Esophagus muscularis mucosa (tissue), 4 donors: ENCODE results near the gene L3MBTL1. TPM values are rescaled to one million over a fixed set of nuclear protein-coding genes. Genes with fewer than 3 reads are reported as not detected.

Source experiments
- DNase-seq: peaks from one replicate; pipeline ENCODE4 v3.0.0-alpha.2; 2017; ENCODE audit errors: extremely low spot score
- H3K27ac ChIP-seq, 4 donors: fragments of 200-600 bp; sonication (generic); replicated peaks in 1 of 4; 1 replicate in 3 of 4; 2 replicates in 1 of 4; pipeline ENCODE4 v1.5.1; 2016 to 2019; ENCODE audit warnings: mild to moderate bottlenecking in 1 of 4
- H3K27me3 ChIP-seq, 4 donors: fragments of 200-600 bp; sonication (generic); one replicate each; pipeline versions ENCODE4 v1.5.1 to v1.6.0; 2016 to 2019
- H3K36me3 ChIP-seq, 4 donors: fragments of 200-600 bp; sonication (generic); one replicate each; pipeline ENCODE4 v1.5.1; 2016 to 2019
- H3K4me1 ChIP-seq, 4 donors: fragments of 200-600 bp; sonication (generic); one replicate each; pipeline ENCODE4 v1.5.1; 2016 to 2019
- H3K4me3 ChIP-seq, 4 donors: fragments of 200-600 bp; sonication (generic); 1 replicate in 2 of 4; 2 replicates in 2 of 4; pipeline ENCODE4 v1.5.1; 2016 to 2019; ENCODE audit warnings: mild to moderate bottlenecking in 4 of 4, moderate library complexity in 1 of 4
- H3K9me3 ChIP-seq, 4 donors: fragments of 200-600 bp; sonication (generic); 1 replicate in 3 of 4; 2 replicates in 1 of 4; pipeline ENCODE4 v1.5.1; 2016 to 2019
- CTCF ChIP-seq, 3 experiments: fragments of 200-600 bp in 2 of 3; fragments of 450-650 bp in 1 of 3; sonication (generic) in 2 of 3; IDR thresholded peaks; one replicate each; pipeline ENCODE4 v1.5.1; 2017 to 2019; ENCODE audit warnings: antibody characterized with exemption in 3 of 3, mild to moderate bottlenecking in 2 of 3, moderate library complexity in 1 of 3
- EP300 ChIP-seq: sonication (generic); formaldehyde crosslinking; IDR thresholded peaks from one replicate; pipeline ENCODE4 v1.6.1; 2017; ENCODE audit warnings: antibody characterized with exemption
- POLR2A ChIP-seq: fragments of 450-650 bp; IDR thresholded peaks from one replicate; pipeline ENCODE4 v1.6.1; 2017; ENCODE audit warnings: antibody characterized with exemption, moderate library complexity, mild to moderate bottlenecking, low read depth
- POLR2AphosphoS5 ChIP-seq, 2 donors: sonication (generic); formaldehyde crosslinking; IDR thresholded peaks; one replicate each; pipeline ENCODE4 v1.6.1; 2017; ENCODE audit warnings: antibody characterized with exemption in 2 of 2
- WGBS: methylation state at CpG from one replicate; pipeline ENCODE4 v1.1.5; 2018; 5-methylcytosine and 5-hydroxymethylcytosine counted together
- intact Hi-C: fragments of 100-400 bp; cut with DNase I; formaldehyde crosslinking; loops from one replicate; pipeline ENCODE4 v1.15.1; 2023
- total RNA-seq, 4 donors: library from RNA; depleted of rRNA; stranded (reverse); fragments of >200 nt; gene quantifications; one replicate each; pipeline versions ENCODE4 v1.1.0 to v1.2.1, GENCODE V29; 2016

Gene L3MBTL1
- total RNA-seq, 4 donors from 2014 or later: 5.6 to 19.5 (median 8.5) TPM

- Histone ChIP-seq H3K4me1 (peaks cover 4 to 24% (median 23%) of the 10 kb centered on the region in 4 donors), H3K9me3 (no peaks in the 10 kb centered on the region), H3K36me3 (no peaks in the 10 kb centered on the region), H3K27ac (no peak overlapping the region), H3K27me3 (no peaks in the 10 kb centered on the region), H3K4me3 (no peak overlapping the region)
- DNase-seq: no peak
- WGBS: 92% methylated on average over 1 of the region's 1 CpG
- TF ChIP-seq POLR2AphosphoS5 (IDR thresholded peaks at IDR 0.05) (no peak), EP300 (no peak), CTCF (IDR thresholded peaks at IDR 0.05) (no peak)
- intact Hi-C loops: no loop called here
Measured at GRCh38 chr20:43516251-43516824, 8.8 kb downstream of the L3MBTL1 start.

GRCh38 chr20:43520074-43520630 lies 12.7 kb downstream of the L3MBTL1 start:
- no peaks in the 10 kb centered on the region for H3K36me3 ChIP-seq
- H3K27me3 ChIP-seq: no peaks in the 10 kb centered on the region
- intact Hi-C loops: no loop called here
- peaks cover 0 to 10% (median 8%) of the 10 kb centered on the region in 4 donors for H3K4me1 ChIP-seq
- no peak overlapping the region for H3K27ac ChIP-seq
- no peak for DNase-seq
- no peaks in the 10 kb centered on the region for H3K9me3 ChIP-seq
- TF ChIP-seq CTCF (IDR thresholded peaks at IDR 0.05) (no peak), EP300 (no peak)
- 100% methylated on average over 1 of the region's 1 CpG for WGBS
- no peak overlapping the region for H3K4me3 ChIP-seq

GRCh38 chr20:43525021-43525420 lies 17.5 kb downstream of the L3MBTL1 start:
- Histone ChIP-seq H3K9me3 (no peaks in the 10 kb centered on the region), H3K27me3 (no peaks in the 10 kb centered on the region), H3K27ac (no peak overlapping the region), H3K4me3 (no peak overlapping the region), H3K4me1 (no peaks in the 10 kb centered on the region), H3K36me3 (peaks cover 0 to 4% (median 0%) of the 10 kb centered on the region in 4 donors)
- DNase-seq: no peak
- TF ChIP-seq POLR2AphosphoS5 (IDR thresholded peaks at IDR 0.05): no peak
- no peak for TF ChIP-seq CTCF (IDR thresholded peaks at IDR 0.05)
- TF ChIP-seq EP300: no peak
- TF ChIP-seq POLR2A: no peak
- 67% methylated on average over 5 of the region's 5 CpGs for WGBS
- intact Hi-C loops: no loop called here

GRCh38 chr20:43528258-43528875 lies 20.9 kb downstream of the L3MBTL1 start:
- H3K27ac ChIP-seq: no peak overlapping the region
- no peaks in the 10 kb centered on the region for H3K9me3 ChIP-seq
- intact Hi-C loops: no loop called here
- no peaks in the 10 kb centered on the region for H3K27me3 ChIP-seq
- DNase-seq: no peak
- TF ChIP-seq POLR2AphosphoS5 (IDR thresholded peaks at IDR 0.05): no peak
- no peak for TF ChIP-seq EP300
- no peak for TF ChIP-seq POLR2A
- TF ChIP-seq CTCF (IDR thresholded peaks at IDR 0.05): no peak
- H3K4me3 ChIP-seq: no peak overlapping the region
- H3K4me1 ChIP-seq: no peaks in the 10 kb centered on the region
- peaks cover 0 to 11% (median 2%) of the 10 kb centered on the region in 4 donors for H3K36me3 ChIP-seq
- 93% methylated on average over 8 of the region's 8 CpGs for WGBS
